ENCODE results near the gene SEMA3D. TPM values are rescaled to one million over a fixed set of nuclear protein-coding genes. Genes with fewer than 3 reads are reported as not detected.

Gene SEMA3D
- total RNA-seq, 1 experiment from 2014 or later = 1.4 TPM

- H3K27ac ChIP-seq (ENCODE audit: low read depth, low read length) = no peak overlapping the region
- H4K20me1 ChIP-seq (ENCODE audit: insufficient read depth) = no peaks in the 10 kb centered on the region
- no peaks in the 10 kb centered on the region for H3K4me1 ChIP-seq (ENCODE audit: control insufficient read depth in 1 of 2, insufficient read depth in 2 of 2, low read length in 2 of 2)
- ChIA-PET CTCF (no interaction called here), RAD21 (ENCODE audit: low non-redundant PET in 1 of 2, low total read pairs in 2 of 2, uncharacterized antibody in 2 of 2, unreplicated experiment in 2 of 2) (no interaction called here), POLR2A (no interaction called here)
- H3K9ac ChIP-seq (ENCODE audit: low read length) = no peak overlapping the region
- H3K4me2 ChIP-seq (ENCODE audit: low read length) = no peak overlapping the region
- no peak overlapping the region for H2AFZ ChIP-seq (ENCODE audit: low read depth, low read length, poor library complexity, severe bottlenecking)
- peaks cover 7% of the 10 kb centered on the region; the same call in 1 of the 2 replicates for H3K9me2 ChIP-seq (ENCODE audit: insufficient read depth)
- H3K9me3 ChIP-seq (ENCODE audit: control insufficient read depth in 1 of 2, insufficient read depth in 1 of 2, low read depth in 1 of 2, low read length in 2 of 2) = no peaks in the 10 kb centered on the region
- no peaks in the 10 kb centered on the region for H3K36me3 ChIP-seq (ENCODE audit: control insufficient read depth in 1 of 2, insufficient read depth in 2 of 2, low read length in 2 of 2)
- DNase-seq (ENCODE audit: low read depth, low spot score) = no peak
- no peak overlapping the region for H3K4me3 ChIP-seq (replicated peaks in 1 of 2; ENCODE audit: low read depth in 1 of 2, low read length in 2 of 2)
- H3K27me3 ChIP-seq (ENCODE audit: insufficient read depth, low read length) = no peaks in the 10 kb centered on the region
- ATAC-seq = no peak
- TF ChIP-seq, protein P1, sequence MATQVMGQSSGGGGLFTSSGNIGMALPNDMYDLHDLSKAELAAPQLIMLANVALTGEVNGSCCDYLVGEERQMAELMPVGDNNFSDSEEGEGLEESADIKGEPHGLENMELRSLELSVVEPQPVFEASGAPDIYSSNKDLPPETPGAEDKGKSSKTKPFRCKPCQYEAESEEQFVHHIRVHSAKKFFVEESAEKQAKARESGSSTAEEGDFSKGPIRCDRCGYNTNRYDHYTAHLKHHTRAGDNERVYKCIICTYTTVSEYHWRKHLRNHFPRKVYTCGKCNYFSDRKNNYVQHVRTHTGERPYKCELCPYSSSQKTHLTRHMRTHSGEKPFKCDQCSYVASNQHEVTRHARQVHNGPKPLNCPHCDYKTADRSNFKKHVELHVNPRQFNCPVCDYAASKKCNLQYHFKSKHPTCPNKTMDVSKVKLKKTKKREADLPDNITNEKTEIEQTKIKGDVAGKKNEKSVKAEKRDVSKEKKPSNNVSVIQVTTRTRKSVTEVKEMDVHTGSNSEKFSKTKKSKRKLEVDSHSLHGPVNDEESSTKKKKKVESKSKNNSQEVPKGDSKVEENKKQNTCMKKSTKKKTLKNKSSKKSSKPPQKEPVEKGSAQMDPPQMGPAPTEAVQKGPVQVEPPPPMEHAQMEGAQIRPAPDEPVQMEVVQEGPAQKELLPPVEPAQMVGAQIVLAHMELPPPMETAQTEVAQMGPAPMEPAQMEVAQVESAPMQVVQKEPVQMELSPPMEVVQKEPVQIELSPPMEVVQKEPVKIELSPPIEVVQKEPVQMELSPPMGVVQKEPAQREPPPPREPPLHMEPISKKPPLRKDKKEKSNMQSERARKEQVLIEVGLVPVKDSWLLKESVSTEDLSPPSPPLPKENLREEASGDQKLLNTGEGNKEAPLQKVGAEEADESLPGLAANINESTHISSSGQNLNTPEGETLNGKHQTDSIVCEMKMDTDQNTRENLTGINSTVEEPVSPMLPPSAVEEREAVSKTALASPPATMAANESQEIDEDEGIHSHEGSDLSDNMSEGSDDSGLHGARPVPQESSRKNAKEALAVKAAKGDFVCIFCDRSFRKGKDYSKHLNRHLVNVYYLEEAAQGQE (IDR thresholded peaks at IDR 0.05; ENCODE audit: low read depth) = no peak
- TF ChIP-seq ELF1 (IDR thresholded peaks at IDR 0.05; ENCODE audit: borderline replicate concordance, low read depth) (no peak), EZH2phosphoT487 (IDR thresholded peaks at IDR 0.05; ENCODE audit: borderline replicate concordance) (no peak), FOSL1 (IDR thresholded peaks at IDR 0.05; ENCODE audit: low read depth) (no peak), SP1 (IDR thresholded peaks at IDR 0.05; ENCODE audit: low read depth) (no peak), POLR2AphosphoS5 (IDR thresholded peaks at IDR 0.05; ENCODE audit: low read depth, low read length) (no peak), RAD21 (IDR thresholded peaks at IDR 0.05; ENCODE audit: low read depth) (no peak), EZH2 (IDR thresholded peaks at IDR 0.05) (no peak)
- TF ChIP-seq, protein P2, sequence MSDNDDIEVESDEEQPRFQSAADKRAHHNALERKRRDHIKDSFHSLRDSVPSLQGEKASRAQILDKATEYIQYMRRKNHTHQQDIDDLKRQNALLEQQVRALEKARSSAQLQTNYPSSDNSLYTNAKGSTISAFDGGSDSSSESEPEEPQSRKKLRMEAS (IDR thresholded peaks at IDR 0.05) = no peak
- intact Hi-C loops (cut with micrococcal nuclease) = no loop called here
- no TSS peak for BruUV-seq (replicated peaks)
- H3K79me2 ChIP-seq (ENCODE audit: insufficient read depth, low read length) = no peaks in the 10 kb centered on the region
Measured at GRCh38 chr7:84949067-84949466, 237.8 kb downstream of the SEMA3D start.
